Measurements from ENCODE around the gene OR51A2. TPM values are rescaled to one million over a fixed set of nuclear protein-coding genes. Genes with fewer than 3 reads are reported as not detected.

Gene OR51A2
- total and polyA plus RNA-seq, 2 of the 8 experiments (the other 6 are each of a cell fraction or from before 2014, with no cell fraction given): not detected

DNA sequence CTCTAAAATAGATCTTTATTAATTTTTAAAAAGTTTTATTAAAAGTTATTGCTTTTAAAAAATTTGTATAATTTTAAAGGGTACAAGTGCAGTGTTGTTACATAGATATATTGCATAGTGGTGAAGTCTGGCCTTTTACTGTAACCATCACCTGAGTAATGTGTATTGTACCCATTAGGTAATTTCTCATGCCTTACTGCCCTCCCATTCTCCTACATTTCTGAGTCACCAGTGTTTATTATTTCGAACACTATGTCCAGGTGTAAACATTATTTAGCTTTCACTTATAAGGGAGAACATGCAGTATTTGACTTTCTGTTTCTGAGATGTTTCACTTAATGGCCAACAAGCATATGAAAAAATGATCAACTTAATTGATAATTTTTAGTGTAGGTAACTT is 33.7 kb downstream of the OR51A2 start:
- Histone ChIP-seq H3K23ac (ENCODE audit: insufficient read length) (no peak overlapping the region), H2BK12ac (ENCODE audit: low read depth, low read length) (no peak overlapping the region), H3K79me2 (ENCODE audit: control insufficient read depth in 1 of 2, insufficient read depth in 2 of 2, low read length in 2 of 2) (no peaks in the 10 kb centered on the region), H3K23me2 (ENCODE audit: low read depth, low read length) (no peaks in the 10 kb centered on the region), H3K27ac (ENCODE audit: low read depth, low read length) (no peak overlapping the region), H3K27me3 (replicated peaks in 1 of 4; ENCODE audit: control insufficient read depth in 3 of 4, extremely low read depth in 1 of 4, insufficient read depth in 3 of 4, low read length in 3 of 4) (no peaks in the 10 kb centered on the region), H2BK20ac (ENCODE audit: low read length) (no peak overlapping the region), H3K9ac (replicated peaks in 1 of 4; ENCODE audit: extremely low read depth in 1 of 4, low read depth in 3 of 4, low read length in 3 of 4) (no peak overlapping the region), H4K20me1 (replicated peaks in 1 of 2; ENCODE audit: control insufficient read depth in 1 of 2, insufficient read depth in 2 of 2, low read length in 2 of 2) (peaks cover 0 to 1% of the 10 kb centered on the region in 2 experiments), H2BK120ac (replicated peaks; ENCODE audit: low read depth, low read length) (no peak overlapping the region), H4K91ac (replicated peaks; ENCODE audit: insufficient read length, low read length) (no peak overlapping the region), H3K79me1 (ENCODE audit: low read depth, low read length) (no peaks in the 10 kb centered on the region), H3K56ac (replicated peaks; ENCODE audit: insufficient read length, low read depth, low read length) (no peak overlapping the region), H2BK5ac (ENCODE audit: low read depth, low read length) (no peak overlapping the region), H4K5ac (ENCODE audit: insufficient read length, low read depth, low read length) (no peak overlapping the region), H2AK5ac (ENCODE audit: low read depth, low read length) (no peak overlapping the region), H3K18ac (ENCODE audit: extremely low read depth, low read length) (no peak overlapping the region), H3K4me3 (ENCODE audit: extremely low read depth in 1 of 4, insufficient read depth in 2 of 4, low read depth in 3 of 4, low read length in 4 of 4) (no peak overlapping the region), H3K36me3 (ENCODE audit: control insufficient read depth in 2 of 4, insufficient read depth in 4 of 4, low read length in 3 of 4) (no peaks in the 10 kb centered on the region), H2AFZ (ENCODE audit: low read length) (no peak overlapping the region), H4K8ac (ENCODE audit: extremely low read depth, insufficient read depth, low read length) (no peak overlapping the region), H3K4ac (replicated peaks; ENCODE audit: insufficient read length, low read depth, low read length) (no peak overlapping the region), H3K4me2 (ENCODE audit: insufficient read depth in 1 of 2, low read depth in 2 of 2, low read length in 2 of 2) (no peak overlapping the region), H2BK15ac (ENCODE audit: low read length) (no peak overlapping the region), H3K14ac (ENCODE audit: insufficient read length) (no peak overlapping the region), H3K9me3 (ENCODE audit: insufficient read depth in 2 of 2, low read depth in 1 of 2, low read length in 1 of 2) (no peaks in the 10 kb centered on the region), H3K4me1 (replicated peaks in 1 of 4; ENCODE audit: control insufficient read depth in 3 of 4, insufficient read depth in 4 of 4, low read length in 3 of 4) (no peaks in the 10 kb centered on the region)
- DNase-seq (ENCODE audit: low read depth in 1 of 2, low spot score in 2 of 2): no peak
- FAIRE-seq: no peak
- CTCF ChIA-PET (ENCODE audit: partially characterized antibody): no interaction called here
- POLR2A ChIA-PET (ENCODE audit: partially characterized antibody): no interaction called here
- WGBS, 2 experiments (ENCODE audit: extremely low coverage in 1 of 2, insufficient coverage in 1 of 2, insufficient read length in 1 of 2, insufficient replicate concordance in 2 of 2, low coverage in 1 of 2, low lambda C conversion rate in 2 of 2, missing lambda C conversion rate in 1 of 2): 93% methylated on average over 1 of the region's 1 CpG; no CpG with 5 or more reads in 1 of the 2 experiments
- no peak for TF ChIP-seq ASH2L (IDR thresholded peaks at IDR 0.05; ENCODE audit: low read length)
- no peak for TF ChIP-seq CHD1 (IDR thresholded peaks at IDR 0.05; ENCODE audit: low read depth, low read length)
- TF ChIP-seq JUN (IDR thresholded peaks at IDR 0.05; ENCODE audit: low read depth, low read length): no peak
- TF ChIP-seq EZH2 (IDR thresholded peaks at IDR 0.05; ENCODE audit: low read depth, low read length, severe bottlenecking): no peak
- TF ChIP-seq, protein P1, sequence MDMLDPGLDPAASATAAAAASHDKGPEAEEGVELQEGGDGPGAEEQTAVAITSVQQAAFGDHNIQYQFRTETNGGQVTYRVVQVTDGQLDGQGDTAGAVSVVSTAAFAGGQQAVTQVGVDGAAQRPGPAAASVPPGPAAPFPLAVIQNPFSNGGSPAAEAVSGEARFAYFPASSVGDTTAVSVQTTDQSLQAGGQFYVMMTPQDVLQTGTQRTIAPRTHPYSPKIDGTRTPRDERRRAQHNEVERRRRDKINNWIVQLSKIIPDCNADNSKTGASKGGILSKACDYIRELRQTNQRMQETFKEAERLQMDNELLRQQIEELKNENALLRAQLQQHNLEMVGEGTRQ (IDR thresholded peaks at IDR 0.05; ENCODE audit: low read length): no peak
- no peak for TF ChIP-seq ZNF274 (IDR thresholded peaks at IDR 0.05; ENCODE audit: borderline replicate concordance, extremely low read depth, low read length)
- no peak for TF ChIP-seq POLR2AphosphoS5 (IDR thresholded peaks at IDR 0.05; ENCODE audit: low read depth, low read length)
- TF ChIP-seq PHF8 (conservative IDR thresholded peaks at IDR 0.05; ENCODE audit: low read depth, low read length): no peak
- TF ChIP-seq, protein P2, sequence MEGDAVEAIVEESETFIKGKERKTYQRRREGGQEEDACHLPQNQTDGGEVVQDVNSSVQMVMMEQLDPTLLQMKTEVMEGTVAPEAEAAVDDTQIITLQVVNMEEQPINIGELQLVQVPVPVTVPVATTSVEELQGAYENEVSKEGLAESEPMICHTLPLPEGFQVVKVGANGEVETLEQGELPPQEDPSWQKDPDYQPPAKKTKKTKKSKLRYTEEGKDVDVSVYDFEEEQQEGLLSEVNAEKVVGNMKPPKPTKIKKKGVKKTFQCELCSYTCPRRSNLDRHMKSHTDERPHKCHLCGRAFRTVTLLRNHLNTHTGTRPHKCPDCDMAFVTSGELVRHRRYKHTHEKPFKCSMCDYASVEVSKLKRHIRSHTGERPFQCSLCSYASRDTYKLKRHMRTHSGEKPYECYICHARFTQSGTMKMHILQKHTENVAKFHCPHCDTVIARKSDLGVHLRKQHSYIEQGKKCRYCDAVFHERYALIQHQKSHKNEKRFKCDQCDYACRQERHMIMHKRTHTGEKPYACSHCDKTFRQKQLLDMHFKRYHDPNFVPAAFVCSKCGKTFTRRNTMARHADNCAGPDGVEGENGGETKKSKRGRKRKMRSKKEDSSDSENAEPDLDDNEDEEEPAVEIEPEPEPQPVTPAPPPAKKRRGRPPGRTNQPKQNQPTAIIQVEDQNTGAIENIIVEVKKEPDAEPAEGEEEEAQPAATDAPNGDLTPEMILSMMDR (IDR thresholded peaks at IDR 0.05; ENCODE audit: control extremely low read depth in 1 of 3, insufficient read depth in 1 of 3, low read depth in 1 of 3, low read length in 3 of 3): no peak
- TF ChIP-seq HDAC6 (IDR thresholded peaks at IDR 0.05; ENCODE audit: low read depth, low read length): no peak
